Hematopoietic multipotent progenitor cell treated with erythropoietin and hydrocortisone succinate and interleukin-3 and kit ligand, for 17 days (in vitro differentiated cells): ENCODE results near the gene PIEZO2.
"Not testable (repeated sequence)": the region's sequence is repeated elsewhere in the genome, so short reads cannot be mapped to it uniquely, and the experiment has no call there.

ENCODE experiments used
- DNase-seq: peaks from one replicate; pipeline ENCODE4 v3.0.0-alpha.2; 2015; ENCODE audit warnings: low spot score

The PIEZO2 gene

DNA sequence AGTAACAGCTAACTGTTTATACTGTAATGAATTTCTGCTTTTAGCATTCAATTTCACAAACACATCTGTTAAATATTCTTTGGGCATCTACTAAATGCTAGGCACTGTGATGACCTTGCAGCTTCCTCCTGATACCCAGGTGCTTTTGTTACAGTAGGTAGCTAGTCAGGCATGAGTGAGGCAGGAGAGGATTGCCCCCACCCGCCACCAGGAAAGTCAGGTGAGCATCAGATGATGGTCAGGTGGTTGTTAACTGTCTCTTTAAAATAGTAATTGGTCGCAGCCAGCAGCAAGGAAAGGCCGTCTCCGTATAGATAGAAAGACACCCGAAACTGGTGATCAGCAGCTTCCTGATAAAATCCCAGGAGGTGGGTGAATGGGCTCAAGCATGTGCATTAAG is 255.6 kb downstream of the PIEZO2 start:
- no peak for DNase-seq

GRCh38 chr18:10893196-10893595 is 256.2 kb downstream of the PIEZO2 start:
- DNase-seq = no peak

DNA sequence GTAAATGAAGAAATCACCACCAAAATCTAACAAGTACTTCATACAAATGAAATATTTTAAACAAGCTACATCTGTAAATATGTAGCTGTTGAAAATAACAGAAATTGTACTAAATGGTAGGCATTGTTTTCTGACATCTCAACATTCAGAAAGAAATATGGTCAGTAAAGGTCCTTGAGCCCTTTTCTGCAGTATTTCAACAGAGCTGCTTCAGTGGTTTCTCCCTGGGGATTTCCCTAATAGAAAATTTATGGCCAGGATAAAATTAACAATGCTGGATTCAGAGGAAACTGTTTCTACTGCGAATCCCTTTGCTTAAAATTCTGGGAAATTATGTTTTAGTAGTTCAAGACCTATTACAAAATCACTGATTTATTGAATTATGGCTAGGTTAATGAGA is 256.6 kb downstream of the PIEZO2 start:
- no peak for DNase-seq

DNA sequence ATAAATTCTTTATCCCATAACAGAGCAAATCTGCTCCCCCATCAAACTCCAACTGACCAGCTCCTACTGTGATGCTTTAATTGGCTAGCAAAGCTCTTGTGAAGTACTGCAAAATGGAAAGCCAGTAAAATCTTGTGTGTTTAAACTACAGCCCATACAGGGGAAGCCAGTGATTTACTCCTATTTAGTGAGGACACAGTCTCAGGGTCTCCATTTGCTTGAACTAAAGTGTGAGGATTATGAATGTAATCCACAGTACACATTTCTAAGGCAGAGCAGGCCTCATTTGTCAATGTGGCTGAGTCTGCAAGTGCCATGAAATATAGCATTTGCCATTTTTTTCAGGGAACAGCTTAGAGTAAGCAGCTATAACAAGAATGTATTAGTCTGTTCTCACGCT is 259.3 kb downstream of the PIEZO2 start:
- no peak for DNase-seq

GRCh38 chr18:10878703-10879102 is 270.7 kb downstream of the PIEZO2 start:
- no peak for DNase-seq

DNA sequence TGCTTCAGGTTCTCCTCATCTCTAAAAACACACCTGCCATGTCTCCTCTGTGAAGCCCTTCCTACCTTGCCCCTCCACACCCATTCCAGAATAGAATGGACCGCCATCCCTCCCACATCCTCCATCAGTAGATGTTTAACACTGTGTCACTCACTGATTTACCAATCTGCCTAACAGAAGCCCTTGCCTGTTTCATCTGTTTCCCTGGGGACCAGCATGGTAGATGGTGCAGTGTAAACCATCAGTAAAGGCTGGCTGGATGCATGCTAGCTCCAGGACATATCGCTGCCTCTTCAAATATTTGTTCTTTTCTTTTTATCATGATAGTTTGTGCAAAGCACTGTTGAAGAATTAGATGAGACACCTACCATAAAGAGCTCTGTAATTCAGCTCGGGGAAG is 271.4 kb downstream of the PIEZO2 start:
- no peak for DNase-seq

- no peak for DNase-seq
These were observed 273.6 kb downstream of the PIEZO2 start for GRCh38 chr18:10875811-10876210.

GRCh38 chr18:10872304-10872703 is 277.1 kb downstream of the PIEZO2 start:
- DNase-seq = no peak

DNA sequence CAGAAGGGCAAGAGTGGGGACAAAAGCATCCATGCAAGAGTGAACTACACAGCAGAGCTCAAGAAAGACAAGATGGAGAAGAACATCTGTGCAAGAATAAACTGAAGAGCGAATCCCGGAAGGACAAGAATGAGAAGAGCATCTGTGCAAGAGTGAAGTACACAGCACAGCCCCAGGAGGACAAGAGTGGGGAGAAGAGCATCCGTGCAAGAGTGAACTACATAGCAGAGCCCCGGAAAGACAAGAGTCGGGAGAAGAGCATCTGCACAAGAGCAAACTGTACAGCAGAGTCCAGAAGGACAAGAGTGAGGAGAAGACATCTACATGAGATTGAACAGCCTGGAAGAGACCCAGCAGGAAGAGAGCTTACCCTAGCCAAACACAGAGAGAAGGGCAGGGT is 284.6 kb downstream of the PIEZO2 start:
- no peak for DNase-seq

DNA sequence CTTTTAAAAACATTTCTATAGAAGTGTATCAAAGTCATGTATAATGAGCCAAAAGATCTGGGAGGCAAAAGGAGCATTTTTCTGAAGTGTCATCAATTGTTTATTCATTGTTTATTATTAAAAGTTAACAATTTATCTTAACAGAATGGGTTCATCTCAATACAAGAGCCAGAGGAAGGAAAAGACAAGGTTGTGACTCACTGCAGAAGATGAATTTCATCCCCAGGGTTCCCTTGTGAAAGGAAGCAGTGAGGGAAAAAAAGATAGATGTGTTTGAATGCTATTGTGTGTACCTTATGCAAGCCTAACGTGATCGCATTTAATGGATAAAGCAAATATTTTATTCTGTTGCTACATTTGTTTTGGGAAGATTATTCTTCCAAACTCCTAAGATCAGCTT is 286.3 kb downstream of the PIEZO2 start:
- DNase-seq = no peak

GRCh38 chr18:10860928-10861327 is 288.4 kb downstream of the PIEZO2 start:
- no peak for DNase-seq

GRCh38 chr18:10860382-10860781 is 289.0 kb downstream of the PIEZO2 start:
- no peak for DNase-seq

- DNase-seq = no peak
These were observed 290.9 kb downstream of the PIEZO2 start for GRCh38 chr18:10858477-10858876.

- DNase-seq = no peak
These were observed 293.2 kb downstream of the PIEZO2 start for GRCh38 chr18:10856132-10856531.

DNA sequence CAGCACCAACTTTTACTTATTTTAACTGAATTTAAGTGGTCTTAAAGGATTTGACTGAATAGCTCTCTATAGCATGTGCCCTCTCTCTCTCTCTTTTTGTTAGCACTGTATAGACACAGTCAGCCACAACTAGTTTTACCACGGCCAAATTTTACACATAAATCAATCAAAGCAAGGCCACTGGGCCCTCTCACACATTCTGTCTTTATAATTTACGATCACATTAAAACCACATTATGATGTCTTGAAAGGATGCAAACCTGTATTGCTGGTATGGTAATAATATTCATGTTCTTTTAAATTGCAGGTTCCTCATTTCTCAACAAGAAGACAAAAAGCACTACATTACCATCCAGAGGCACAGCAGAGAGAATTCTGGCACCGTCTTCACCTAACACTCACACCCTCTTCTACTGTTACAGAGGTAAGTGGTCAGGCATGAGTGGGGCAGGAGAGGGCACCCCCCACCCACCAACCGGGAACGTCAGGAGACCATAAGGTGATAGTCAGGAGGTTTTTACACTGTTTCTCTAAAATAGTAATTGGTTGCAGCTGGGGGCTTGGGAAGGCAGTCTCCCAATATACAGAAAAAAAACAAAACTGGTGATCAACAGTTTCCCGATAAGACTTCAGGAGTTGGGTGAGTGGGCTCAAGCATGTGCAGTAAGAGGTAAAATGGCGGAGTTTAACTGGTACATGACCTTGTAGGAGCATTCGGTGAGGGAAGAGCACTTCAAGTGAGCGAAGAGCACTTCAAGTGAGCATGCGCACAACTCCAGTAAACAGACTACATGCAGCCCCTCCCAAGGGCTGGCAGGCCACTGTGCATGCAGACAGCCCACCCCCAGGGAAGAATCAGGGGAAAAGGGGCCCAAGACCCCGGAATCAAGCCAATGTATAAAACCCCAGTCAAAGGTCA is 296.7 kb downstream of the PIEZO2 start:
- DNase-seq = no peak

DNA sequence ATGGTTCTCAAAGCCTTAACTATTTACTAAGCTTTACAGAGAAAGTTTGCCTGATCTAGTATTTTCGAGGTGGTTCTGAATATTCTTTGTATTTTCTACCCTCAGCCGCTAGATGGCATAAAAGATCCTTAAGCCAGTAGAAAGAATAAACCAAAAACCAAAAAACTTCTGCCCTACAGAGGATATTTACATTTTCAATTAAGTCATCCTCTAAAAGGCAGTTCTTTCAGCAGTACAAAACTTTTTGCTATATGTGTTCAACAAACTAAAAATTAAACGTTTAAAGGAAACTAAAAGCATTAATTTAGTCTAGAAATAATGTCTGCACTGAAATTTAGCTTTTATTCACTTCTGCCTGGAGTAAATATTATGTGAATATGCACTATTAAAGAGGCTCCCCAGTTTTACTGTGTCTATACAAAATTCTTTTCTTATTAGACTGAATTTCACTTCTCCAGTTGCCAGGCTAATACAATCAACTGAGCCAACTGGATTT is 297.5 kb downstream of the PIEZO2 start:
- peak; percentile 67 for DNase-seq

GRCh38 chr18:10850840-10851239 is 298.5 kb downstream of the PIEZO2 start:
- no peak for DNase-seq

DNA sequence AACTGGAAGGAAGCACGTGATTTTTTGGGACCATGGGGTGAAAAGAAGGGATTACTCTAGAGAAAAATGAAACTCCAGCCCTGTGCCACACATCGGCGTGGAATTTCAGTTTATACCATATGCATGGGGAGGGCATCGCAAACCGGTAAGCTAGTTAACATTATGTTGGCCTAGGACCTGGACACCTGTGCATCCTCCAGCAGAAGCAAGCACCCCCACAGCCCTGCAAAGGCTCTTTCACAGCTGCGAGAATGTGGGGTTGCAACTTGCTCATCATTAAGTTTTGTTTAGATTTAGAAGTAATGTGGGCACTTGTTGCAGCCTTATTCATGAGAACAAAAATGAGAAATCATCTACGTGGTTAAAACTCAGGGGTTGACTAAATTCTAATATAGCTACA is 299.2 kb downstream of the PIEZO2 start:
- DNase-seq = no peak

GRCh38 chr18:10847907-10848306 is 301.5 kb downstream of the PIEZO2 start:
- DNase-seq = no peak

GRCh38 chr18:10847408-10847790 is 302.0 kb downstream of the PIEZO2 start:
- no peak for DNase-seq

DNA sequence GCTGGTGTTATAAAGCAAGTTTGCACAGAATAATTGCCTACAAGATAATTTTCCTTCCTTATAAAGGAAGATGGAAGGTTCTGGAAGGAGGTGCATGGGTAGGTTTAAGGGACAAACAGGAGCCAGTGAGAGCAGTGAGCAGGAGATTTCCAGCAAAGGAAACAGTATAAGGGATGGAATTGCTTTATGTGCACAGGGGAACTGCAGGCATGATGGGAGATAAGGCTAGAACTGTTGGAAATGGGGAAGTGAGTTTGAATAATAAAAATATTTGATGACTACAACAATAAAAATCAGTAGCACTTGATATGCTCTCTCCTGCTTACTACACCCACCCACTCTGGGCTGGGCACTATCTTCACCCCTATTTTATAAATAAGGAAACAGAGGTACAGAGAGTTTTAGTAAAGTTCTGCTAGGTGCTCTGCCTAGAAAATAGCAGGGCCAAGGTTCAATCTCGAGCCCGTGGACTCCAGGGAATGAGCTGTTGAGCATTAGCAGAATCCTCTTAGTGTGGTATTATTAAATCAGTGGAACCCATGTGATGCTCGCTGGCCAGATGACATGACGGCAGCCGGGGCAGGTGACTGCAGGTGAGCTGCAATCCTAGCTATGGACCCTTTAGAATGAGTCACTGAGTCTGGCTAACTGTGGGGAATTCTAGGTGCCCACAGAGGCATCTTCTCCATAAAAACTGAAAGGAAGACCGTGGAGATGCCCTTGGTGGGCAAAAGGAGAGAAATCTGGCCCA is 302.5 kb downstream of the PIEZO2 start:
- DNase-seq = no peak

- not testable (repeated sequence) for DNase-seq
These were observed 303.3 kb downstream of the PIEZO2 start for GRCh38 chr18:10846035-10846434.

- no peak for DNase-seq
These were observed 305.8 kb downstream of the PIEZO2 start for GRCh38 chr18:10843565-10843964.
